IMR-90 (cell line): Measurements from ENCODE around the gene NREP. TPM values are rescaled to one million over a fixed set of nuclear protein-coding genes. Genes with fewer than 3 reads are reported as not detected.

Experiments used
- ATAC-seq: fragments of 200-7000 bp; cut with Tn5 transposase; 2 replicates; pipeline ENCODE4 v1.9.1; 2020; ENCODE audit warnings: low read depth, mild to moderate bottlenecking, moderate library complexity
- BruUV-seq: library from RNA; stranded (reverse); fragments of 400-500 nt; replicated peaks from 2 replicates; lab custom pipeline; 2021; lab: Mats Ljungman, UMichigan
- CTCF ChIA-PET: fragments of 300-600 bp; formaldehyde crosslinking; extraction: SDS; loops from one replicate; lab custom pipeline; 2021; ENCODE audit warnings: antibody characterized with exemption; lab: Yijun Ruan, JAX
- POLR2A ChIA-PET: fragments of 300-600 bp; sonication (Branson Sonifier 250); formaldehyde crosslinking; loops from one replicate; lab custom pipeline; 2022; ENCODE audit warnings: antibody characterized with exemption; ENCODE audit not compliant: unreplicated experiment; lab: Charles Lee
- DNase-seq: peaks from one replicate; pipeline ENCODE4 v3.0.0; 2013
- H2AFZ ChIP-seq: replicated peaks from 2 replicates; pipeline ENCODE3; 2013; ENCODE audit warnings: low read length, mild to moderate bottlenecking; ENCODE audit not compliant: poor library complexity
- H2AK5ac ChIP-seq: 2 replicates; pipeline ENCODE4 v1.6.1; 2013; ENCODE audit warnings: low read depth, low read length, inconsistent platforms
- H2AK9ac ChIP-seq: replicated peaks from 2 replicates; pipeline ENCODE3; 2013; ENCODE audit warnings: mild to moderate bottlenecking, low read depth, low read length, moderate library complexity; ENCODE audit not compliant: poor library complexity
- H2BK120ac ChIP-seq: 2 replicates; pipeline ENCODE4 v1.6.1; 2013; ENCODE audit warnings: low read depth, low read length, inconsistent platforms
- H2BK15ac ChIP-seq: 3 replicates; pipeline ENCODE4 v1.6.1; 2013; ENCODE audit warnings: low read depth, low read length, inconsistent platforms
- H2BK20ac ChIP-seq: 2 replicates; pipeline ENCODE4 v1.6.1; 2013; ENCODE audit warnings: low read depth, mild to moderate bottlenecking, inconsistent platforms, low read length, moderate library complexity
- H2BK5ac ChIP-seq: 2 replicates; pipeline ENCODE4 v1.6.1; 2013; ENCODE audit warnings: mild to moderate bottlenecking, low read depth, low read length, inconsistent platforms; ENCODE audit not compliant: poor library complexity, severe bottlenecking
- H3K14ac ChIP-seq: replicated peaks from 2 replicates; pipeline ENCODE4 v1.6.1; 2013; ENCODE audit warnings: low read depth, low read length, inconsistent platforms
- H3K18ac ChIP-seq: 2 replicates; pipeline ENCODE4 v1.6.1; 2013; ENCODE audit warnings: low read depth, low read length, control low read depth
- H3K23ac ChIP-seq: 2 replicates; pipeline ENCODE4 v1.6.1; 2013; ENCODE audit warnings: low read depth, low read length, inconsistent platforms
- H3K27ac ChIP-seq: 2 replicates; pipeline ENCODE4 v1.5.1; 2013; ENCODE audit warnings: mild to moderate bottlenecking, control low read depth, low read length; ENCODE audit not compliant: insufficient read depth
- H3K27me3 ChIP-seq: 2 replicates; pipeline ENCODE4 v1.6.1; 2013; ENCODE audit warnings: low read length; ENCODE audit not compliant: control insufficient read depth, insufficient read depth
- H3K36me3 ChIP-seq: 2 replicates; pipeline ENCODE4 v1.6.1; 2013; ENCODE audit warnings: low read length, mixed read lengths; ENCODE audit not compliant: control insufficient read depth, insufficient read depth
- H3K4ac ChIP-seq: 2 replicates; pipeline ENCODE4 v1.6.1; 2013; ENCODE audit warnings: low read depth, low read length, inconsistent platforms
- H3K4me1 ChIP-seq: 2 replicates; pipeline ENCODE4 v1.6.1; 2013; ENCODE audit warnings: low read length, mixed read lengths; ENCODE audit not compliant: control insufficient read depth, insufficient read depth
- H3K4me2 ChIP-seq: 2 replicates; pipeline ENCODE4 v1.6.1; 2013; ENCODE audit warnings: low read depth, mild to moderate bottlenecking, control low read depth, low read length, moderate library complexity
- H3K4me3 ChIP-seq: 2 replicates; pipeline ENCODE4 v1.5.1; 2013; ENCODE audit warnings: low read depth, mild to moderate bottlenecking, control low read depth, low read length, moderate library complexity; ENCODE audit not compliant: insufficient read depth
- H3K56ac ChIP-seq: 2 replicates; pipeline ENCODE4 v1.6.1; 2013; ENCODE audit warnings: low read length, inconsistent platforms; ENCODE audit not compliant: insufficient read depth; ENCODE audit errors: extremely low read depth
- H3K79me1 ChIP-seq, 2 experiments: 2 replicates each; pipeline ENCODE4 v1.6.1; 2013; ENCODE audit warnings: low read length in 2 of 2, inconsistent platforms in 1 of 2, low read depth in 1 of 2
- H3K9ac ChIP-seq: 2 replicates; pipeline ENCODE4 v1.6.1; 2013; ENCODE audit warnings: low read depth, low read length, control low read depth
- H3K9me1 ChIP-seq: 2 replicates; pipeline ENCODE4 v1.6.1; 2013; ENCODE audit warnings: low read length, inconsistent platforms; ENCODE audit not compliant: insufficient read depth
- H3K9me3 ChIP-seq: 2 replicates; pipeline ENCODE4 v1.6.1; 2013; ENCODE audit warnings: low read length; ENCODE audit not compliant: control insufficient read depth, insufficient read depth
- H4K20me1 ChIP-seq: 2 replicates; pipeline ENCODE4 v1.6.1; 2013; ENCODE audit warnings: low read length, inconsistent platforms; ENCODE audit not compliant: insufficient read depth
- H4K5ac ChIP-seq: 2 replicates; pipeline ENCODE4 v1.6.1; 2013; ENCODE audit warnings: mild to moderate bottlenecking, low read depth, low read length, control low read depth
- H4K8ac ChIP-seq, 2 experiments: 2 replicates each; pipeline ENCODE4 v1.6.1; 2013; ENCODE audit warnings: low read depth in 2 of 2, low read length in 2 of 2, control low read depth in 1 of 2, inconsistent platforms in 1 of 2
- H4K91ac ChIP-seq: 2 replicates; pipeline ENCODE4 v1.6.1; 2013; ENCODE audit warnings: low read depth, low read length, inconsistent platforms; ENCODE audit not compliant: insufficient read depth
- ELK1 ChIP-seq: fragments of 150-350 bp; IDR thresholded peaks from 2 replicates; pipeline ENCODE4 v1.6.1; 2016; ENCODE audit warnings: low read depth, mild to moderate bottlenecking, low read length, moderate library complexity, borderline replicate concordance
- SMC3 ChIP-seq: fragments of 150-350 bp; IDR thresholded peaks from 2 replicates; pipeline ENCODE4 v1.6.1; 2016; ENCODE audit warnings: low read depth, mild to moderate bottlenecking, antibody characterized with exemption, low read length, moderate library complexity
- WGBS, 2 experiments: methylation state at CpG; one replicate each; pipeline versions ENCODE4 v1.1.5 to v1.1.7; 2013; ENCODE audit warnings: missing lambda C conversion rate in 2 of 2; ENCODE audit not compliant: insufficient read length in 1 of 2; ENCODE audit errors: extremely low coverage in 2 of 2; 5-methylcytosine and 5-hydroxymethylcytosine counted together
- dilution Hi-C: fragments of 300-500 bp; cut with HindIII; formaldehyde crosslinking; loops from one replicate; pipeline ENCODE4 v1.14.3; 2018; ENCODE audit warnings: low sequenced_read_pairs; ENCODE audit not compliant: unreplicated experiment
- in situ Hi-C: fragments of 300-500 bp; cut with MboI; formaldehyde crosslinking; loops from 3 replicates; pipeline ENCODE4 v1.14.3; 2019; ENCODE audit warnings: low sequenced_read_pairs, inconsistent platforms, mixed read lengths
- intact Hi-C: fragments of 100-400 bp; cut with micrococcal nuclease; formaldehyde crosslinking; loops from 2 replicates; pipeline ENCODE4 v1.10.0; 2022
- polyA plus RNA-seq, 3 experiments: library from polyadenylated mRNA; depleted of rRNA; stranded (reverse); fragments of >200 nt; gene quantifications; 2 replicates each; pipeline ENCODE4 v1.2.3, GENCODE V29; 2012; ENCODE audit warnings: low replicate concordance in 1 of 3
- total RNA-seq: library from RNA; depleted of rRNA; stranded (reverse); fragments of >200 nt; gene quantifications from 2 replicates; pipeline ENCODE4 v1.2.3, GENCODE V29; 2012

NREP gene
- total and polyA plus RNA-seq, 2 of the 4 experiments (the other 2 are of a cell fraction): 178 to 277 TPM

GRCh38 chr5:111805071-111805470 is 48.1 kb upstream of the NREP start:
- in situ Hi-C loops: no loop called here

More at GRCh38 chr5:111805071-111805470, 48.1 kb upstream of the NREP start:
- dilution Hi-C loops (no loop called here), intact Hi-C loops (no loop called here)
- Histone ChIP-seq H4K5ac (no peak overlapping the region), H3K9me1 (no peaks in the 10 kb centered on the region), H3K14ac (no peak overlapping the region), H2BK15ac (no peak overlapping the region), H2AFZ (no peak overlapping the region), H3K18ac (no peak overlapping the region), H3K4me2 (no peak overlapping the region), H3K23ac (no peak overlapping the region), H3K9ac (no peak overlapping the region), H3K79me1 (no peaks in the 10 kb centered on the region), H2BK120ac (no peak overlapping the region), H4K91ac (no peak overlapping the region), H2BK5ac (no peak overlapping the region), H3K27ac (no peak overlapping the region), H3K9me3 (no peaks in the 10 kb centered on the region), H3K4me3 (no peak overlapping the region), H2AK9ac (no peak overlapping the region), H3K56ac (no peak overlapping the region), H2BK20ac (no peak overlapping the region), H3K4ac (no peak overlapping the region), H3K4me1 (no peaks in the 10 kb centered on the region), H4K20me1 (no peaks in the 10 kb centered on the region), H3K36me3 (no peaks in the 10 kb centered on the region), H2AK5ac (no peak overlapping the region), H4K8ac (no peak overlapping the region), H3K27me3 (no peaks in the 10 kb centered on the region)
- ATAC-seq (no peak; the same call in 1 of the 2 replicates), DNase-seq (no peak)
- CTCF ChIA-PET: no interaction called here
- 80% methylated on average over 1 of the region's 2 CpGs; no CpG with 5 or more reads in 1 of the 2 experiments for WGBS, 2 experiments
- TF ChIP-seq ELK1 (no peak), SMC3 (no peak)
- no TSS peak for BruUV-seq
- POLR2A ChIA-PET: no interaction called here
